GM19328 (cell line): ENCODE data around the gene CREB3L4.
"Not testable (repeated sequence)": the region's sequence is repeated elsewhere in the genome, so short reads cannot be mapped to it uniquely, and the experiment has no call there.

Source experiments
- ATAC-seq: cut with Tn5 transposase; IDR thresholded peaks from one replicate; pipeline ENCODE4 v1.9.1; 2021; ENCODE audit warnings: mild to moderate bottlenecking, moderate library complexity; ENCODE audit not compliant: unreplicated experiment

Gene CREB3L4

DNA sequence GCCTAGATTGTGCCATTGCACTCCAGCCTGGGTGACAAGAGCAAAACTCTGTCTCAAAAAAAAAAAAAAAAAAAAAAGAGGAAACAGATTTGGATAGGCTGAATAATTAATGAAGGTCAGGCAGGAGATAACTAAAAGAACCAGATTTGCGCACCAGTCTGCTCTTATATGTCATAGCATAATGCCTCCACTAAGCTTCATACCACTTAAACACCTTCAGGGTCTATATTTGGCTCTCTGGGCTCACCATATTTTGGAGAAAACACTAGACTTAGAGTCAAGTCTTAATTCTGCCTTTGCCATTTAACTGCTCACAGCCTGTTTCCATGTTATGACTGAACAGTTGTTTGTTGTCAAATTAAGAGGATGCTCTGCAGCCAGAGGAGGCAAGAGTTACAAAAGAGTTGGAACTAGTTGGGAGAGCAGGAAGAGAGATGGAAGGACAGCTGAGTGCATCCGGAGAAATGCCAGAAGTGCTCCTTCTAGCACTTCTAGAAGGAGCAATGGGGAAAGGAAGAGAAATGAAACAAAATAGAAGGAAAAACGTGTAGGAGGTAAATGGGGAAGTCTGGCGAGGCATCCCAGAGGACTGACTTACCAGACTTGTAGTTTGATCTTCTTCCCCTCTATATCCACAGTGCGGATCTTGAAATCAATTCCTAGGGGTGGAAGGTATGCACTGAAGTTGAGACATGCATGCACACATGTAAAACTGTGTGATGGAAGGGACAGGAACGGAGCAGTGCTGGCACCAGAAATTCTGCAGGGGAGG, 16.6 kb downstream of the CREB3L4 start:
- no peak for ATAC-seq

DNA sequence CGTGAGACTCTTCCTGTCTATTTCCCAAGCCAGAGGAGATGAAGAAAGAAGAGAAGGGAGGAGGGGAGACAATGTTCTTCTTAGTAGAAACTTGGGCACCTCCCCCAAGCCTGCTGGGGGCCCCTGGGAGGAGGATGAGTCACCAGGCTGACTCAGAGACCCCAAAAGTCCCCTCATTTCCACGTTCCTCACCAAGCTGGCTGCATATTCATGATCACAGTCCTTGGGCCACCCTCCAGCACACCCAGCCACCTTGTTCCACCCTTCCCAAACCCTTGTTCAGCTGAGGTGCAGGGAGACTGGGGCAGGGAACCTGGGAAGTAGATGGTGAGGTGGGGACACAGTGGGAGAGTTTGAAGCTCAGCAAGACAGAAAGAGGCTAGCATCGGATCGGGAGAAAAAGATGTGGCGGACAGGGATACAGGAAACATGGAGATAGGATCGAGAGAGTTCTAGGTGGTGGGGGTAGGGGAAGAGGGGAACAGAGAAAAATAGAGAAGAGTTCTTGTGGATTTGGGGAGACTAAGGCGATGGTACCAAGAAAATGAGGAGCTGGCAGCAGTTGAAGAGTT, 17.7 kb downstream of the CREB3L4 start:
- ATAC-seq, result no peak

DNA sequence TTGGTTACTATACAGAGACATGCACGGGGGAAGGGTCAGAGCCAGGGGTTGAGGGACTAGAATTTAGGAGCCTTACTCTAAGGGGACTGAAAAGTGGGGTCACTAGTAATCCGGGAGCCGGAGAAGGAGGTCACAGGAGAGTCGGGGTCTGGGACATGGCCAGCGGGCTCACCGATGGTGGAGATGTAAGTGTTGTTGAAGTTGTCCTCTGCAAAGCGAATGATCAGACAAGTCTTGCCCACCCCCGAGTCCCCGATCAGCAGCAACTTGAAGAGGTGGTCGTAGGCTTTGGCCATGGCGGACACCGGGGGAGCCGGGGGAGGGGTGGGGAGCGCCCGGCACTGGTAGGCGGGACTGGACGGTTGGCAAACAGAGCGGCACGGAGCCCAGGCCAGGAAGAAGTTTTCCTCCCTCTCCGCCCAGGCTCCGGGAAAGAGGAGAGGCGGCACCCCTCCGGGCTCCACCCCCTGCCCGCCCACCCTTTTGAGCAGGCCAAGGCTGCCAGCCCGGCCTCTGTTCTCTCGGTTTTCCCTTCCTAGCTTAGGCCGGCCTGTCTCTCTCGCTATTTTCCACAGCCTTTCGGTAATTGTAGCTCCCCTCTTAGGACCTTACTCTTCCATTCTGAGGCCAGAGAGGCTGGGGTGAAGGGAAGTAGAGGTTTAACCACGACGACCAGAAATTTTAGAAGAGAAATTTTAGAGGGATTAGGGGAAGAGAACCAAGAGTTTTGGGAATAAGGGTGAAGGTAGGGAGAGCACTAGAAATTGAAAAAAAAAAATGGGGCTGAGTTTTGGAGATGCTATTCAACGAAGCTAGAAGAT, 18.4 kb downstream of the CREB3L4 start, which contains the start of gene RAB13:
Gene RAB13 (minus strand): TSS at position 399 of the 821 bp plus-strand sequence. CDS start 103 bp downstream, at position 296.
- no peak for ATAC-seq

DNA sequence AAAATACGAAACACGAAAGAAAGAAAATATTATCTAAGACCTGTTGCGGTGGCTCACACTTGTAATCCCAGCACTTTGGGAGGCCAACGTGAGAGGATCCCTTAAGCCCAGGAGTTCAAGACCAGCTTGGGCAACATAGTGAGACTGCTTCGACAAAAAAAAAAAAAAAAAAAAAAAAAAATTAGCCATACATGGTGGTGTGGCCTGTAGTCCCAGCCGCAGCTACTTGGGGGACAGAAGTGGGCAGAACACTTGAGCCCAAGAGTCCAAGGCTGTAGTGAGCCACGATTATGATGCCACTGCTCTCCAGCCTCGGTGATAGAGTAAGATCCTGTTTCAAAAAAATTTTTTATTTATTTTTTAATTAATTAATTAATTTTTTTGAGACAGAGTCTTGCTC, 19.9 kb downstream of the CREB3L4 start:
- no peak for ATAC-seq

DNA sequence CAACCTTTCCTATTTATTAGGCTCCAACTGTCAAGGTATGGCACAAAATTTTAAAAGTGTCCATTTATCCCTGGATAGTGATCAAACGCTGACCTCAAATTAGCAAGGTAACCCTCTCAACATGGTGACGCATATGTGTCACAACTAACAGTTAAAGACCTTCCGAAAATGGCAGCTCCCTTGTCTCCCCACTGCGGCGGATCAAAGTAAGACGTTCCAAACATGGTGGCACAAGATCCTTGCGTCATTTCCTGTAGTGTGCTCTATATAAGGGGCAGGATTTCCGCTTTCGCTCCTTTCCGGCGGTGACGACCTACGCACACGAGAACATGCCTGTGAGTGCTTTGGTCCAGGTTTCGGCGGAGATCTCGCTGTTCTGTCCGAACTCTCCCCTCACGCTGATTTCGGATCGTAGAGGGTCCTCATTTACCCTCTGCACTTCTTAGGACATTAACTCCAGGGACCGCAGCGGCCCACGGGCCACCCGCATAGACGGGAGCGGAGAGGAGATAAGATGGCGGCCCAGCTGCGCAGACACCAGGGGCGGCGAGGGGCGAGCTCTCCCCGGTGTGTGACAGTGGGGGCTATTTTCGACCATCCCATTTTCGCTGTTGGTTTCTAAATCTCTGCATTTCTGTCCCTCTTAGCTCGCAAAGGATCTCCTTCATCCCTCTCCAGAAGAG, 22.9 kb downstream of the CREB3L4 start, which contains the start of gene RPS27:
Gene RPS27 (plus strand): TSS at position 295 of the 683 bp plus-strand sequence. CDS start 35 bp downstream, at position 330.
- peak; percentile 71 for ATAC-seq

DNA sequence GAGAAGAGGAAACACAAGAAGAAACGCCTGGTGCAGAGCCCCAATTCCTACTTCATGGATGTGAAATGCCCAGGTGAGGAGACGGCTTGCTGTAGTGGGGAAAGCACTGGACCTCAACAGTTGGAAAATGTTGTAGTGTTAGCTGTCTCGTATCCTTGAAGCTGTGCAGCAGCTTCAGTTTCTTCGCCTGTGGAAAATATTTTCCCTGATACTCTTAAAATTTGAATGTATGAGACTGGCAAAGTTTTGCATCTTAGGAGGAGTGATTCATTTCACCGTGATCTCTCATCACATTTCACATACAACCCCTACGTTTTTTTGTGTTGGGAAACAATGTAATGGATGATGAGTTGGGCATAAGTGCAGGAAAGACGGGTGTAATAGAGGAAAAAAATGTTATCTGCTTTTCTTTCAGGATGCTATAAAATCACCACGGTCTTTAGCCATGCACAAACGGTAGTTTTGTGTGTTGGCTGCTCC, 23.5 kb downstream of the CREB3L4 start:
- no peak for ATAC-seq

DNA sequence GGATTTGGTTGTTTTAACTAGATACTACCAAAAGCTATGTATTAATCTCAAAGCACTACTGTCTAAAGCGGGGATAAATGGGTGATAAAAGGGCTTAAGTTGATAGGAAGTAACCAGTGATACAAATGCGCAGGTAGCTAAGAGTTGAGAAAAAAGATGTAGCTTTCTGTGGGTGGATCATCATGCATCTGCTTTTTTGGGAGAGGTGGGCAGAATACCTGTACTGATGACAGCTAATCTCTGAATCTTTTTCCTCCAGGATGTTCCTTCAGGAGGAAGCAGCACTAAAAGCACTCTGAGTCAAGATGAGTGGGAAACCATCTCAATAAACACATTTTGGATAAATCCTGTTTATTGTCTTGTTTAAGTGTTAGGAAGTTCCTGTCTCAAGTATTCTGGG, 24.1 kb downstream of the CREB3L4 start:
- no peak for ATAC-seq

DNA sequence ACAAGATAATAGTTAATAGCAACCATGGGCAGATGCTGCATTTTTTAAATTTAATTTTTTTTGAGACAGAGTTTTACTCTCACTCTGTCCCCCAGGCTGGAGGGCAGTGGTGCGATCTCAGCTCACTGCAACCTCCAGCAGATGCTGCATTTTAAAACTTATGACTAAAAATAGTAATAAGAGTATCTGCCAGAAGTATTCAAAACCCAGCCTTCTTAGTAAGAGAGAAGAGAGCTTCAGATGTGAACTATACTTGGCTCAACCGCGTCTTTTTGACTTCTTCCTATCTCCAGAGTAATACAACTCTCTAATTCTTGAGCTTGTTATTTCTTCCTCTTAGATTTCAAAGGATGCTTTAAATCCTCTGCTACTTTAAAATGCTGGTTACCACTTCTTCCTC, 27.5 kb downstream of the CREB3L4 start:
- ATAC-seq, result no peak

DNA sequence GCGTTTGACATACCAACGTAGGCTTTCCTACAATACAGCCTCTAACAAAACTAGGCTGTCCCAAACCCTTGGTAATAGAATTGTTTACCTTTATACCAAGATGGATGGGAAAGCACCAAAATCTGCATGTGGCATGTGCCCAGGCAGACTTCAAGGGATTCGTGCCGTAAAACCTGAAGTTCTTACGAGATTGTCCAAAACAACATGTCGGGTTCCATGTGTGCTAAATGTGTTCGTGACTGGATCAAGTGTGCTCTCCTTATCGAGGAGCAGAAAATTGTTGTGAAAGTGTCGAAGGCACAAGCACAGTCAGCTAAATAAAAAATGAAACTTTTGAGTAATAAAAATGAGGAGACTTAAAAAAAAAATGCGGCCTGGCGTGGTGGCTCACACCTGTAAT, 27.9 kb downstream of the CREB3L4 start:
- no peak for ATAC-seq

DNA sequence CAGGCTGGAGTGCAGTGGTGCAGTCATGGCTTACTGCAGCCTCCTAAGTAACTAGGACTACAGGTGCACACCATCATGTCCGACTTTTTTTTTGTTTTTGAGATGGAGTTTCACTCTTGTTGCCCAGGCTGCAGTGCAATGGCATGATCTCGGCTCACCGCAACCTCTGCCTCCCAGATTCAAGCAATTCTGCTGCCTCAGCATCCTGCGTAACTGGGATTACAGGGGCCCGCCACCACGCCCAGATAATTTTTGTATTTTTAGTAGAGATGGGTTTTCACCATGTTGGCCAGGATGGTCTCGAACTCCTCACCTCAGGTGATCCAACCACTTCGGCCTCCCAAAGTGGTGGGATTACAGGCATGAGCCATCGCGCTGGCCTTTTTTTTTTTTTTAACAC, 29.2 kb downstream of the CREB3L4 start:
- ATAC-seq, result not testable (repeated sequence)

DNA sequence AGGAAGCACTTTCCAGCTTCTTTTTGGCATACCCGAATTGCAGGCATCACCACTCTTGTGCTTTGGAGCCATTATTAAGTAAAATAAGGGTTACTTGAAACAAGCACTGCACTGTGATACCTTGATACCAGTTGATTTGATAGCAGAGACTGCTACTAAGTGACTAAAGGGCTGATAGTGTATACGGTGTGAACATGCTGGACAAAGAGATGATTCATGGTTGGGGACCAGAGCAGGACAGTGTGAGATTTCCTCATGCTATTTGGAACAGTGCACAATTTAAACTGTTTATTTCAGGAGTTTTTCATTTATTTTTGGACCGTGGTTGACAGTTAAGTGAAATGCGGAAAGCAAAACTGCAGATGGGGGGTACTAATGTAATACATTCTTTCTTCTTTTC, 32.7 kb downstream of the CREB3L4 start:
- no peak for ATAC-seq

DNA sequence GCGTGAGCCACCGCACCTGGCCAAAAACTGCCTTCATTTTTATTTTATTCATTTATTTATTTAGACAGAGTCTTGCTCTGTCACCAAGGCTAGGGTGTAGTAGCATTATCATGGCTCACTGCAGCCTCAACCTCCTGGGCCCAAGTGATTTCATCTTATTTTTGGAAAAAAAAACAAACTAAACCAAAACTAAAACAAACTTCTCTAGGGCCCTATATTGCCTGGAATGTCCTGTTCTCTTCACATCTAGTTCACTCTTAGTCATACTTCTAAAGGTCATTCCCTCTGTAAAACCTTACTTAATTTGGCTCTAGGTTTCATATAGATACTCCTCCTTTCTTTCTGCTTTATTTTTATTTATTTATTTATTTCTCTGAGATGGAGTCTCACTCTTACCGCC, 38.4 kb downstream of the CREB3L4 start:
- no peak for ATAC-seq

DNA sequence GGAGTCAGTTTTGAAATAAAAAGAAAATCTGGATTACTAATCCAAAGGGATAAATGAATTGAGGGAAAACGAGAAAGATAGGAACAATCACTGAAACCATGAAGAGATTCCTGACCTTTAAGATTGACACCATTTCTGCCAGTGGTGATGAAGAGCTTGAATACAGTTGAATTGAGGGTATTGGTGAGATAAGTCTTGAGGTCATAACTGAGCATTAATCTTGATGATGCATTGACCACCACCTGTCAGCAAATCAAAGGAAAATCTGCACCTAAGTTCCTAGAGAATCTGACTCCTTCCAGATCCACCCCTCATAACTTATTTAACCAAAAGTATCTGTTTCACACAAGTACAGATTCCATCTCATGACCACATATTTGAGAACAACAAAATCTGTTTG, 44.4 kb downstream of the CREB3L4 start:
- no peak for ATAC-seq

DNA sequence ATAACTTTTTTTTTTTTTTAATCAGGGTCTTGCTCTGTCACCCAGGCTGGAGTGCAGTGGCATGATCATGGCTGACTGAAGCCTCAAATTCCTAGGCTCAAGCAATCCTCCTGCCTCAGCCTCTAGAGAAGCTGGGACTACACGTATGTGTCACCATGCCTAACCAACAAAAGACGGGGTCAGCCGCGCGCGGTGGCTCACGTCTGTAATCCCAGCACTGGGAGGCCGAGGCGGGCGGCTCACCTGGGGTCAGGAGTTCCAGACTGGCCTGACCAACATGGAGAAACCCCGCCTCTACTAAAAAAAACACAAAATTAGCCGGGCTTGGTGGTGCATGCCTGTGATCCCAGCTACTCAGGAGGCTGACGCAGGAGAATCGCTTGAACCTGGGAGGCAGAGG, 44.8 kb downstream of the CREB3L4 start:
- ATAC-seq, result not testable (repeated sequence)

DNA sequence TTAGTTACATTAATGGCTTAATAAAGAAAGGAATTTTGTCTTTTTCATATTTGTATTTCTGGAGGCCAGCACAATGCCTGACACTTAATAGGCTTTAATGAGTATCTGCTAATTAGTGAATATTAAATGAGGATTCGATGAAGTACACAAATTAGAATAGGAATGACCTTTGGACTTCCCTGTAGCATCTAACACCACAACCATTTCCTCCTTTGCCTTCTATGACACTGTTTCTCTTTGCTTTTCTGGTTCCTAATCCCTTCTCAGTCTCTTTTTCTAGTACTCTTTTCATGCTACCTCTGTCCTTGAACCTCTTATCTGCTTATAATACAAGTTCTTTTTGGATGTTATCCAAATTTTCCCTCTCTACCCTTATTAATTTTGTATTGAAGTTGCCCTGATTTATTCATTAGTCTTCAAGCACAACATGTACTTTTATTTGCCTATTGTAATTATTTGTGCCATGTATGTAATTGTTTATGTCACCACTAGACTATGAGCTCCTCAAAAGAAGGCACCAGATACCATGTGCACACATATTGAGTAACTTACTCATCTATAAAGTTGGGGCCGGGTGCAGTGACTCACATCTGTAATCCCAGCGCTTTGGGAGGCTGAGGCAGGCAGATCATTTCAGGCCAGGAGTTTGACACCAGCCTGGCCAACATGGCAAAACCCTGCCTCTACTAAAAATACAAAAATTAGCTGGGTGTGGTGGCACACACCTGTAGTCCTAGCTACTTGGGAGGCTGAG, 46.6 kb downstream of the CREB3L4 start:
- no peak for ATAC-seq

DNA sequence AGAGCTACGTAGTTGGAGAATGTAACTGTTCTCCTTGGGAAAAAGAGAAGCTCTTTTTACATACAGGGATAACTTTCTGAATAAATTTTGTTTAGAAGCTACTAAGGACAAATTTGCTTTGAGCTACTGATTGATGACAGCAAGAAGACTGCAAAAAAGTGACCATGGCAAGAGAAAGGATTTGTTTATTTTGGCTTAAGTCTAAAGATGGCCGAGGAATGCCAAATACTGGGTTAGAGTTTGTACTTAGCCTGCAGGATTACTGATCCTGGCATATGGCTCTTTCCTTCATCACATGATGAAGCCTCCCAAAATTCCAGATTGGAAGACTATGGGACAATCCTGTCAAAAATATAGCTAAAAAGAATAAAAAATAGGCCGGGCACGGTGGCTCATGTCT, 51.6 kb downstream of the CREB3L4 start:
- no peak for ATAC-seq

DNA sequence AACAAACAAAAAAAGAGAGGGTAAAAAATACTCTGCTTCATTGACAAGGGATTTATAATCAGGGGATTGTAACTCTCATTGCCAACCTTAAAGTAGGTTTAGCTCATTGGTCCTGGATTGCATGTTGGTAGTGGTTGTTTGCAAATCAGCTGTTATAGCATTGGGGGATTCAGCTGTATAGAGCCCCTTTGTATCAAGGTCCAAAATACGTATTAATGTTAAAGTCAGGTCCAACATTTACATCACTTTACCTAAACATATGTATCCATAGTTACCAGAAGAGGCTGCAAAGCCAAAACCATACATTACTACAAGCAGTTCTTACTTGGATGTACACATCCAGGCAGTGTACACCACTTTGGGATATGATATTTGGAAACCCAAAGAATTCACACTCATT, 52.2 kb downstream of the CREB3L4 start:
- ATAC-seq, result no peak
